Heart right ventricle (tissue), 16 donors: ENCODE data around the gene SCGB3A2. TPM values are rescaled to one million over a fixed set of nuclear protein-coding genes. Genes with fewer than 3 reads are reported as not detected.

Source experiments
- ATAC-seq, 8 donors: fragments of 200-7000 bp; cut with Tn5 transposase; one replicate each; pipeline ENCODE4 v1.9.1; 2020; ENCODE audit warnings: mild to moderate bottlenecking in 8 of 8, moderate library complexity in 8 of 8, moderate number of reproducible peaks in 1 of 8
- DNase-seq, 2 donors: peaks; one replicate each; pipeline ENCODE4 v3.0.0-alpha.2; 2020
- H3K27ac ChIP-seq, 10 donors: fragments of 200-600 bp; sonication (generic) in 2 of 10; one replicate each; pipeline versions ENCODE4 v1.5.0 to v1.8.0; 2020 to 2022; ENCODE audit warnings: mild to moderate bottlenecking in 3 of 10
- H3K27me3 ChIP-seq, 7 donors: fragments of 200-600 bp; one replicate each; pipeline ENCODE4 v1.8.0; 2021 to 2022; ENCODE audit warnings: mild to moderate bottlenecking in 2 of 7
- H3K36me3 ChIP-seq, 9 donors: fragments of 200-600 bp; sonication (generic) in 1 of 9; one replicate each; pipeline versions ENCODE4 v1.5.0 to v1.8.0; 2020 to 2022; ENCODE audit warnings: mild to moderate bottlenecking in 2 of 9
- H3K4me1 ChIP-seq, 9 donors: fragments of 200-600 bp; sonication (generic) in 1 of 9; one replicate each; pipeline versions ENCODE4 v1.5.0 to v1.8.0; 2020 to 2022; ENCODE audit warnings: mild to moderate bottlenecking in 4 of 9
- H3K4me3 ChIP-seq, 10 donors: fragments of 200-600 bp; sonication (generic) in 2 of 10; one replicate each; pipeline versions ENCODE4 v1.5.0 to v1.8.0; 2020 to 2022; ENCODE audit warnings: mild to moderate bottlenecking in 7 of 10, moderate library complexity in 2 of 10
- H3K9me3 ChIP-seq, 11 donors: fragments of 200-600 bp in 10 of 11; sonication (generic) in 2 of 11; one replicate each; pipeline versions ENCODE4 v1.5.0 to v1.8.0; 2013 to 2022; ENCODE audit warnings: mild to moderate bottlenecking in 2 of 11, control low read depth in 1 of 11, moderate library complexity in 1 of 11
- CTCF ChIP-seq, 9 donors: fragments of 200-600 bp; sonication (generic) in 2 of 9; IDR thresholded peaks; one replicate each; pipeline versions ENCODE4 v1.5.0 to v1.8.0; 2021 to 2022; ENCODE audit warnings: antibody characterized with exemption in 9 of 9, mild to moderate bottlenecking in 5 of 9, moderate library complexity in 1 of 9
- WGBS, 2 donors: extraction: QIAGEN DNeasy Blood & Tissue Kit; methylation state at CpG; one replicate each; pipeline ENCODE4 v1.1.7; 2013; ENCODE audit warnings: inconsistent platforms in 1 of 2; 5-methylcytosine and 5-hydroxymethylcytosine counted together
- intact Hi-C, 10 donors: fragments of 100-400 bp; cut with DNase I; formaldehyde crosslinking; loops; one replicate each; pipeline versions ENCODE4 v1.11.1 to v1.14.2; 2022
- polyA plus RNA-seq, 2 donors: library from polyadenylated mRNA; stranded (reverse); fragments of 200-250 nt; gene quantifications; one replicate each; pipeline ENCODE4 v1.2.3, GENCODE V29; 2013
- total RNA-seq, 10 donors: library from RNA; stranded (reverse); fragmentation: NEBNext Ultra II Directional in 3 of 10; extraction: Animal tissue kit (Norgen Biotek cat#: 25700) in 3 of 10; gene quantifications; one replicate each; pipeline versions ENCODE4 v1.2.1 to v1.2.4, GENCODE V29; 2021 to 2023
- donor health status: Arrhythmogenic right ventricular cardiomyopathy.
- donor health status: ischemic (EF 13 %, LVEDD 7.1; RV severe dilation, severe dysfunction).
- donor health status: healthy with polysubstance abuse.
- donor health status: DM: no; HTN: yes; CAD: no.
- donor health status: DM: no; HTN: no; CAD: no.
- donor health status: ischemic (EF 25% LVEDD 6.9; RV normal size, moderate dysfunction).
- donor health status: ischemic (EF 25% LVEDD 5.7; RV mildly dilated, moderate dysfunction).
- donor health status: healthy.
- donor health status: DM: yes; HTN: yes; CAD: no.
- donor health status: Ischemic cardiomyopathy.
- donor health status: ischemic (EF 35%, LVEDD 5.7; RV mildly dilated, moderate dysfunction).
- donor health status: nonischemic (EF 11% LVEDD 7.7; RV severe dilation, severe dysfunction).
- donor health status: DM: yes; HTN: yes; CAD: no.
- donor health status: PGD.
- donor health status: ischemic (EF 29% LVEDD 5.4; RV normal size, mild dysfunction).
- donor health status: nonischemic (EF 23%, LVEDD 6.1; RV moderate dilation, normal function).

SCGB3A2 gene
- total and polyA plus RNA-seq, 12 donors = 0.17 TPM; not detected in 11

GRCh38 chr5:147880487-147880886, 2.0 kb downstream of the SCGB3A2 start:
- intact Hi-C loops = loop anchor here in 1 of 10 donors (10.0 kb wide), 1 partner anchor 54 kb away; no protein-coding TSS in a partner anchor
- ATAC-seq (no peak), DNase-seq (no peak)
- Histone ChIP-seq H3K9me3 (no peaks in the 10 kb centered on the region), H3K4me1 (peaks cover 0 to 10% (median 2%) of the 10 kb centered on the region in 9 donors), H3K27me3 (peaks cover 0 to 3% (median 0%) of the 10 kb centered on the region in 7 donors), H3K36me3 (no peaks in the 10 kb centered on the region), H3K4me3 (no peak overlapping the region), H3K27ac (no peak overlapping the region)
- no peak for TF ChIP-seq CTCF (IDR thresholded peaks at IDR 0.05)
- 91 to 95% methylated on average over 2 of the region's 2 CpGs for WGBS, 2 donors

GRCh38 chr5:147882586-147883313, 4.2 kb downstream of the SCGB3A2 start:
- Histone ChIP-seq H3K36me3 (no peaks in the 10 kb centered on the region), H3K4me1 (peaks cover 0 to 10% (median 2%) of the 10 kb centered on the region in 9 donors), H3K9me3 (no peaks in the 10 kb centered on the region), H3K27ac (peak overlapping the region in 1 of 10 donors; percentile 40), H3K27me3 (peaks cover 0 to 3% (median 0%) of the 10 kb centered on the region in 7 donors), H3K4me3 (no peak overlapping the region)
- intact Hi-C loops = loop anchor here in 1 of 10 donors (10.0 kb wide), 1 partner anchor 52 kb away; no protein-coding TSS in a partner anchor
- ATAC-seq (peak in 6 of 8 donors; percentile 38 to 58 (median 49)), DNase-seq (no peak)
- TF ChIP-seq CTCF (IDR thresholded peaks at IDR 0.05) = no peak
- WGBS, 2 donors = 15 to 24% methylated on average over 6 of the region's 6 CpGs

GRCh38 chr5:147887026-147887627, 8.6 kb downstream of the SCGB3A2 start:
- Histone ChIP-seq H3K36me3 (no peaks in the 10 kb centered on the region), H3K27ac (no peak overlapping the region), H3K27me3 (no peaks in the 10 kb centered on the region), H3K9me3 (no peaks in the 10 kb centered on the region), H3K4me3 (no peak overlapping the region), H3K4me1 (peaks cover 0 to 10% (median 2%) of the 10 kb centered on the region in 9 donors)
- whole genome bisulfite sequencing, 2 donors = 12 to 24% methylated on average over 3 of the region's 3 CpGs
- TF ChIP-seq CTCF (IDR thresholded peaks at IDR 0.05) = peak; percentile 8 to 69 (median 59)
- no peak for DNase-seq
- ATAC-seq = no peak
- intact Hi-C loops = loop anchor here in 7 of 10 donors (1.0 to 10.0 kb wide), 5 partner anchors 40 to 50 kb away; no protein-coding TSS in a partner anchor

GRCh38 chr5:147887930-147888329, 9.4 kb downstream of the SCGB3A2 start:
- no peak overlapping the region for H3K4me3 ChIP-seq
- TF ChIP-seq CTCF (IDR thresholded peaks at IDR 0.05) = no peak
- no peaks in the 10 kb centered on the region for H3K27me3 ChIP-seq
- WGBS, 2 donors = 72 to 80% methylated on average over 2 of the region's 2 CpGs
- H3K4me1 ChIP-seq = peaks cover 0 to 8% (median 0%) of the 10 kb centered on the region in 9 donors
- no peak overlapping the region for H3K27ac ChIP-seq
- H3K9me3 ChIP-seq = no peaks in the 10 kb centered on the region
- DNase-seq = no peak
- intact Hi-C loops = loop anchor here in 7 of 10 donors (1.0 to 10.0 kb wide), 5 partner anchors 39 to 49 kb away; no protein-coding TSS in a partner anchor
- H3K36me3 ChIP-seq = no peaks in the 10 kb centered on the region
- no peak for ATAC-seq
